ENCODE data around the gene ATXN7L2. TPM values are rescaled to one million over a fixed set of nuclear protein-coding genes. Genes with fewer than 3 reads are reported as not detected.

ATXN7L2 gene
- total RNA-seq, 4 donors from 2014 or later: 4.3 to 7.8 (median 4.8) TPM

DNA sequence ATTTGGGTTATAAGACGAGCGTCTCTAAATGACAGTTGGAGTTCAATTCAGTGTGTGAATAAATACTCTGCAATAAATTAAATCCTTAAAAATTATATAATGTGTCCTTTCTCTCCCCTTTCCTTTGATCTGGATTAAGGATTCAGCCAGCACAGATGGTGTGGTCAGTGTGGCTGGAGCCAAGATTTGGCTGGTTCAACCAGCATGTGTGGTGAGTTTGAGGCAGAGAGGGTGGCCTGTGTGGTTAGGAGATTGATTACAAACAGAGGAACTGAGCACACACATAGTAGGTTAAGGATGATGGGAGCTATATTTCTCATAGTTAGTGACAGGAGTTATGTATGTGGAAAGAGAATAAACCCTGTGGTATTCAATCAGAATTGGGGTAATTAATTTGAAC is 40.0 kb downstream of the ATXN7L2 start:
- intact Hi-C loops (cut with DNase I; ENCODE audit: low total_unique reads): no loop called here
- no peak for TF ChIP-seq POLR2A (IDR thresholded peaks at IDR 0.05)
- TF ChIP-seq, protein P1, sequence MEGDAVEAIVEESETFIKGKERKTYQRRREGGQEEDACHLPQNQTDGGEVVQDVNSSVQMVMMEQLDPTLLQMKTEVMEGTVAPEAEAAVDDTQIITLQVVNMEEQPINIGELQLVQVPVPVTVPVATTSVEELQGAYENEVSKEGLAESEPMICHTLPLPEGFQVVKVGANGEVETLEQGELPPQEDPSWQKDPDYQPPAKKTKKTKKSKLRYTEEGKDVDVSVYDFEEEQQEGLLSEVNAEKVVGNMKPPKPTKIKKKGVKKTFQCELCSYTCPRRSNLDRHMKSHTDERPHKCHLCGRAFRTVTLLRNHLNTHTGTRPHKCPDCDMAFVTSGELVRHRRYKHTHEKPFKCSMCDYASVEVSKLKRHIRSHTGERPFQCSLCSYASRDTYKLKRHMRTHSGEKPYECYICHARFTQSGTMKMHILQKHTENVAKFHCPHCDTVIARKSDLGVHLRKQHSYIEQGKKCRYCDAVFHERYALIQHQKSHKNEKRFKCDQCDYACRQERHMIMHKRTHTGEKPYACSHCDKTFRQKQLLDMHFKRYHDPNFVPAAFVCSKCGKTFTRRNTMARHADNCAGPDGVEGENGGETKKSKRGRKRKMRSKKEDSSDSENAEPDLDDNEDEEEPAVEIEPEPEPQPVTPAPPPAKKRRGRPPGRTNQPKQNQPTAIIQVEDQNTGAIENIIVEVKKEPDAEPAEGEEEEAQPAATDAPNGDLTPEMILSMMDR (IDR thresholded peaks at IDR 0.05): no peak
- DNase-seq (ENCODE audit: low spot score in 2 of 2): no peak
- no peak overlapping the region for H3K4me3 ChIP-seq (ENCODE audit: low read depth, poor library complexity, severe bottlenecking)
- 91 to 94% methylated on average over 2 of the region's 2 CpGs for WGBS, 2 donors

DNA sequence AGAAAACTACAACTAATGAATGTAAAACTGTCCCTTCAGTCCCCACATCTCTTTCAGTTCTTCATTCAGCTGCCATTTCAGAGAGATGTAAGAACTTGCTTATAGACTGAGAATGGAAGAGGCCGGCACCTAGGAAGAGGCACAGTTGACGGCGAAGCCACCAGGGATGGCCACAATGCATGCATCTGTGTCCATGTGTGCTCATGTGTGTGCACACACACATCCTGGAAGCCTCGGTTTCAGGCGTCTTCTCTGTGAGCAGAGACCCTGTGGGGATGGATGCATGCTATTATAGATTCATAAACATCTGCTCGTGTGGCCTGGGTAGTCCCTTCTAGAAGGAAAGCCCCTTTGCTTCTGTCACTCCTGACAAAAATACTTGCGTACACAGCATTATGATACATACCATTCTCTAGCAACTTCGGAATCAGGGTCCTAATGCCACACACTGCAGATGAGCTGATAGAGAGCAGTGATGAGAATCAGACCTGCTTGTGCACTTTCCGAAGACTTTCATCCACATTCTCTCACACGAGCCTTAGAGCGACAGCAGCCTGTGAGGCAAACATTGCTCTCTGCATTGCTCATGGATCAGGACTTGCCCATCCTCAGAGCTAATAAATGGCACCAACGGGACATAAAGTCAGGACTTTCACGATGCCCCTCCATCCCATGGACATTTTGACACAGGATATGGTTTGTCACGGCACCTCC is 43.5 kb downstream of the ATXN7L2 start:
- DNase-seq (ENCODE audit: low spot score in 2 of 2): no peak
- intact Hi-C loops (cut with DNase I; ENCODE audit: low total_unique reads): no loop called here
- H3K4me3 ChIP-seq (ENCODE audit: low read depth, poor library complexity, severe bottlenecking): no peak overlapping the region
- no peak for TF ChIP-seq POLR2A (IDR thresholded peaks at IDR 0.05)
- TF ChIP-seq, protein P1 (IDR thresholded peaks at IDR 0.05): no peak
- WGBS, 2 donors: 73 to 80% methylated on average over 14 of the region's 14 CpGs

DNA sequence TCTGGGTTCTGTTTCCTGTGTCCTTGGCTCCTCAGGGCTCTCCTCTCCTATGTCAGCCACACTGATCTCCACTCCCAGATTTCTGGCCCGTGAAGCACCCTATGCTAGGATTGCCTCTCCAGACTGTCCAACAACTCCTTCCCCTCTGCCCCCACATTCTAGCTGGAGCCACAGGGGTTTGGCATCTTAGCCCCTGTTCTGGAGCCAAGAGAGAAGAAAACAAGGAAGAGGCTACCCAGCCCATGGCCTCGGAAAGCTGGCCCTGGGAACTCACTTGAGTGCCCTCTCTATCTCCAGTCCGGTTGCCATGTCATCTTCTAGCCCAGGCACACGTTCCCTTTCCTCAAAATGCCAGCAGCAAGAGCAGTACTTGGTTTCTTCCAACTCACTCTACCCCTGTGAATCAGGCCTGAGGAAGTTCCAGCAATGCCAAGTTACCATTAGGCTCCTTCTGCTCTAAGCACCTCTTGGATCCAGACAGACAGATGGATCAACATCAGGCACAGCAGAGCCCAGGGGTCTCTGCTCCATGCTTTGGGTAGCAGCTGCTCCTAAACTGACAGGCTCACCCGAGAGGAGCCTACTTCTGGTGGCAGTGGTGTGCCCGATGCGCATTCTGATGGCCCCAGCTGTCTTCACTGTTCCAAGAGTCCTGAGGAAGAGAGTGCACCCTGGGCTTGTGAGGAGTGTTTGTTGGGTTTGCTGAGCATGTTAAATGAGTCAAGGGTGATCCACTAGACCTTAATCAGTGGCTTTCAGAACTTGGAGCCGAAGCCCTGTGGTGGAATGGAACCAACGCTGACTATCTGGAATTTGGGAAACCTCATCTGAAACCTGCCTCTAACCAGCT is 44.4 kb downstream of the ATXN7L2 start:
- TF ChIP-seq, protein P1 (IDR thresholded peaks at IDR 0.05): no peak
- no peak for TF ChIP-seq POLR2A (IDR thresholded peaks at IDR 0.05)
- no peak overlapping the region for H3K4me3 ChIP-seq (ENCODE audit: low read depth, poor library complexity, severe bottlenecking)
- intact Hi-C loops (cut with DNase I; ENCODE audit: low total_unique reads): no loop called here
- 81 to 87% methylated on average over 9 of the region's 9 CpGs for WGBS, 2 donors
- no peak for DNase-seq (ENCODE audit: low spot score in 2 of 2)

DNA sequence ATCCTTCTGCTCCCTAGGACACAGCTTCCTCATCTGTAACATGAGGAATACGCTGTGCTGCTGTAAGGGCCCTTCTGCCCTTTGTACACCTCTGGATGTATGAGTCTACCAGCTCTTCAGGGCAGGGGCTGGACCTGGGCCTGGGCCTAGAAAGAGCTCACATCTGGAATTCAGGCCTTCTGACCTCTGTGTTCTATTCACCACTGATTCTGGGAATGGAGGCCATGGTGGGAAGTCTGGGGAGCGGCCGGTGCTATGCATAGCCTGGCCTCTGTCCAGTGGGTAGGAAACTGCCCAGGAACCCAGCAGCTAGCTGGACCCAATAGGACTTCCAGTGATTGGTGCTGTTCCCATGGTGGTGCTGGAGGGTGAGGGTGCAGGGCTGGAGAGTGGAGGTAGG is 45.0 kb downstream of the ATXN7L2 start:
- 100% methylated on average over 3 of the region's 3 CpGs for WGBS, 2 donors
- no peak for DNase-seq (ENCODE audit: low spot score in 2 of 2)
- TF ChIP-seq, protein P1 (IDR thresholded peaks at IDR 0.05): no peak
- TF ChIP-seq POLR2A (IDR thresholded peaks at IDR 0.05): no peak
- intact Hi-C loops (cut with DNase I; ENCODE audit: low total_unique reads): no loop called here
- H3K4me3 ChIP-seq (ENCODE audit: low read depth, poor library complexity, severe bottlenecking): no peak overlapping the region

DNA sequence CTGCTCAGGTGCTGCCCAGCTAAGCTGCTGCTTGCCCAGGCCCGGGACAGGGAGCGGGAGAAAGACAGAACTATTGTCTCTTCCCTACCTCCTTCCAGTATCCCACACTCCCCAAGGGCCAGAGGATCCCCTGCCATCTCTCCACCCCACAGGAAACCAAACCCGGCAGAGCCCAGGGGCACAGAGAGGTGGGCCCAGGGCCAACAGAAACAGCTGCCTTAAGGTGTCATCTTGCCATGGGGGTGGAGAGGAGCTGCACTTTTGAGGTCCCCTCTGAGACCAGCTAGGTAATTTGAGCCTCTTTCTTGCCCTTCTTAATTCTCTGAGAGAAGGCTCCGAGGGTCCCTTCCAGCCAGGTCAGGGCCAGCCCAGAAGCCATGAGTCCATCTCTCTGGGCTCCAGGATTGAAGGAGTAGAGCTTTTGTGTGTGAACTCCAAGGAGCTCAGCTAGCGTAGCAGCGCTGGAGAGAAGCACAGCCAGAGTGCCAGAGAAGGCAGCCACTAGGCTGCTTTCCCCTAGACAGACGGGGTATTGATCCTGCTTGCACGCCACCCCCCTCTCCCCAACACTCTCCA is 46.3 kb downstream of the ATXN7L2 start:
- DNase-seq (ENCODE audit: low spot score in 2 of 2): peak in 1 of 2 donors; percentile 57
- TF ChIP-seq POLR2A (IDR thresholded peaks at IDR 0.05): no peak
- TF ChIP-seq, protein P1 (IDR thresholded peaks at IDR 0.05): no peak
- intact Hi-C loops (cut with DNase I; ENCODE audit: low total_unique reads): no loop called here
- no peak overlapping the region for H3K4me3 ChIP-seq (ENCODE audit: low read depth, poor library complexity, severe bottlenecking)
- WGBS, 2 donors: 60 to 61% methylated on average over 8 of the region's 8 CpGs
